Left lung (tissue), 10 donors: ENCODE measurements around the gene MAP3K4. TPM values are rescaled to one million over a fixed set of nuclear protein-coding genes. Genes with fewer than 3 reads are reported as not detected.

Source experiments
- ATAC-seq: fragments of 200-7000 bp; cut with Tn5 transposase; one replicate; pipeline ENCODE4 v1.9.1; 2020; ENCODE audit warnings: moderate library complexity
- DNase-seq, 4 donors: peaks; one replicate each; pipeline ENCODE4 v3.0.0-alpha.2; 2013 to 2020
- H3K27ac ChIP-seq, 2 donors: fragments of 200-600 bp; sonication (generic) in 1 of 2; one replicate each; pipeline versions ENCODE4 v1.5.0 to v1.8.0; 2020 to 2021
- H3K27me3 ChIP-seq, 2 donors: fragments of 200-600 bp; sonication (generic) in 1 of 2; one replicate each; pipeline versions ENCODE4 v1.5.0 to v1.8.0; 2020 to 2021
- H3K36me3 ChIP-seq, 2 donors: fragments of 200-600 bp; sonication (generic) in 1 of 2; one replicate each; pipeline versions ENCODE4 v1.5.0 to v1.8.0; 2020 to 2021
- H3K4me1 ChIP-seq, 2 donors: fragments of 200-600 bp; one replicate each; pipeline ENCODE4 v1.8.0; 2021
- H3K4me3 ChIP-seq, 2 donors: fragments of 200-600 bp; sonication (generic) in 1 of 2; one replicate each; pipeline versions ENCODE4 v1.5.0 to v1.8.0; 2020 to 2021; ENCODE audit warnings: mild to moderate bottlenecking in 1 of 2
- H3K9me3 ChIP-seq, 2 donors: fragments of 200-600 bp; sonication (generic) in 1 of 2; one replicate each; pipeline versions ENCODE4 v1.5.0 to v1.8.0; 2020 to 2021
- intact Hi-C, 2 donors: fragments of 100-400 bp; cut with DNase I; formaldehyde crosslinking; loops; one replicate each; pipeline versions ENCODE4 v1.11.2 to v1.14.2; 2022
- polyA plus RNA-seq, 6 donors: library from polyadenylated mRNA; unstranded; fragments of 120-200 nt; gene quantifications; one replicate each; pipeline ENCODE4 v1.2.1, GENCODE V29; 2013; ENCODE audit not compliant: insufficient read length in 6 of 6
- total RNA-seq, 2 donors: library from RNA; stranded (reverse); fragmentation: NEBNext Ultra II Directional; extraction: Animal tissue kit (Norgen Biotek cat#: 25700); gene quantifications; one replicate each; pipeline ENCODE4 v1.2.1, GENCODE V29; 2021
- TF ChIP-seq, protein P1 (sequence below), 2 donors: fragments of 200-600 bp; sonication (generic) in 1 of 2; IDR thresholded peaks; one replicate each; pipeline versions ENCODE4 v1.5.0 to v1.8.0; 2021; ENCODE audit warnings: antibody characterized with exemption in 2 of 2
- donor health status: DM: no; HTN: yes; CAD: no.
- donor health status: DM: no; HTN: no; CAD: no.

The MAP3K4 gene
- total and polyA plus RNA-seq, 8 donors: 35.6 to 51.8 (median 45.8) TPM

DNA sequence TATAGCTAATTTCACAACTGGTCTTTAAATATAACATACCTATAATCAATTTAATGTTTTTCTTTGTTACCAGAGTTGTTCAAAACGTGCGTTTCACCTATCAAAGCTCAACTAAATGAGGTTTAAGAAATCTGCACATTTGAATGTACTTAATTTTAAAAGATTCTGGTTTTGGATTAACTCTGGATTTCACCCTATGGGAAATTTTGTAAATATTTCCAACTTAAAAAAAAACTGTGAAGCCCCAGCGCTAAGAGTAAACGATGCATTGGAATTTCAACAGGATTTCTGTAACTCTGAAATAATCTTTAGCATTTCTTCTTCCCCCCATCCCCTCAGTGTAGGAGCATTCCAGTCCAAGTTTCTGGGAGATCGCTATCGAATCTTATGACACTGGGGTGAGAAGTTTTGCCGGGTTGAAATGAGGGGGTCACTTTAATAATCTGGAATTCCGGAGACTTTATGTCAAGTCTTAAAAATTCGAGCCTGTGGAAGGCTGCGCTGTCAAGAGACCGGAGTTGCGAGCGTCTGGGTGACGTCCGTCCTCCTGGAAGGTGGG is 643 bp upstream of the MAP3K4 start:
- DNase-seq (no peak), ATAC-seq (no peak)
- intact Hi-C loops: no loop called here
- no peaks in the 10 kb centered on the region for H3K9me3 ChIP-seq
- peaks cover 3 to 28% of the 10 kb centered on the region in 2 donors for H3K4me1 ChIP-seq
- no peaks in the 10 kb centered on the region for H3K27me3 ChIP-seq
- TF ChIP-seq, protein P1, sequence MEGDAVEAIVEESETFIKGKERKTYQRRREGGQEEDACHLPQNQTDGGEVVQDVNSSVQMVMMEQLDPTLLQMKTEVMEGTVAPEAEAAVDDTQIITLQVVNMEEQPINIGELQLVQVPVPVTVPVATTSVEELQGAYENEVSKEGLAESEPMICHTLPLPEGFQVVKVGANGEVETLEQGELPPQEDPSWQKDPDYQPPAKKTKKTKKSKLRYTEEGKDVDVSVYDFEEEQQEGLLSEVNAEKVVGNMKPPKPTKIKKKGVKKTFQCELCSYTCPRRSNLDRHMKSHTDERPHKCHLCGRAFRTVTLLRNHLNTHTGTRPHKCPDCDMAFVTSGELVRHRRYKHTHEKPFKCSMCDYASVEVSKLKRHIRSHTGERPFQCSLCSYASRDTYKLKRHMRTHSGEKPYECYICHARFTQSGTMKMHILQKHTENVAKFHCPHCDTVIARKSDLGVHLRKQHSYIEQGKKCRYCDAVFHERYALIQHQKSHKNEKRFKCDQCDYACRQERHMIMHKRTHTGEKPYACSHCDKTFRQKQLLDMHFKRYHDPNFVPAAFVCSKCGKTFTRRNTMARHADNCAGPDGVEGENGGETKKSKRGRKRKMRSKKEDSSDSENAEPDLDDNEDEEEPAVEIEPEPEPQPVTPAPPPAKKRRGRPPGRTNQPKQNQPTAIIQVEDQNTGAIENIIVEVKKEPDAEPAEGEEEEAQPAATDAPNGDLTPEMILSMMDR (IDR thresholded peaks at IDR 0.05): no peak
- H3K27ac ChIP-seq: peak overlapping the region; percentile 91 to 96
- peak overlapping the region; percentile 88 to 97 for H3K4me3 ChIP-seq
- no peaks in the 10 kb centered on the region for H3K36me3 ChIP-seq

DNA sequence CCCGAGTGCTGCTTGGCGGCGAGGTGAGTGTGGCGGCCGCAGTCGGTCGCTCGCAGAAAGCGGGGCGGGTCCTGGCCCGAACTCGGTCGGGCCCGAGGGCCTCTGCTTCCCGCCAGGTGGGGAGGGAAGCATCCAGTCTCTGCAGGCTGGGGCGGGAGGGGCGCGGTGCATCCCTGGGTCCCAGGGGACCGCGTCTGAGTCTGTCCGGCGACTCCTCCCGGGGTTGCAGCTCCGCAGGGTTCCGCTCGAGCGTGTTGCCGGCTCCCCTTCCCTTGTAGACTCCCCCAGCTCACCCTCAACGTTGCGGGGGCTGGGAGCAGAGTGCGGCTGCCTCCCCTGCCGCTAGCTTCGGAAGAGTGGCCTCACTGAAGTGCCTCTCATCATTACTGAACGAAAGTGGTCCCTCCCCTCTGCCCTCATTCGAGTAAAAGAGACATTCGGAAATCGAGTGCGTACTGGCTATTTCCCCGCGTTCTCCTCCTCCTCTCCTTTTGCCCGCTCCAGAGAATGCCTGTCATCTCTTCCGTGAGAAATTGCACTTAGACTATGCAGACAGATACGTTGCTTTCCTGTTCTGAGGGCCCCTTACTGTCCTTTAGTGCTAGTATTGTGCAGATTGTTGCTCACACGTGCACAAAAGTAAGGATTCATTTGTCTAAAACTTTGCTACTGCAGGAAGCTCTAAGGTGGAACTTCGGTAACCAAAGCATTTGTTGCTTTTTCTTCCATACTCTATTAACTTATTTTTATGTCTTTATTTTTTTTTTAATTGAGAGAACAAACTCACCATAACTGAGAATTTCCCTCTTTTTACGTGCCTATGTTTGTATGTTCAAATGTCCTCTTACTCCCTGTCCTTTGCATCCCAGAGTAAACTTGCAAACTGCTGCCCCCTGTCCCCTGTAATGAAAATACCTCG is 751 bp downstream of the MAP3K4 start:
- intact Hi-C loops: no loop called here
- no peaks in the 10 kb centered on the region for H3K27me3 ChIP-seq
- peaks cover 3 to 39% of the 10 kb centered on the region in 2 donors for H3K4me1 ChIP-seq
- H3K4me3 ChIP-seq: peak overlapping the region; percentile 88 to 97
- peak in 3 of 4 donors; percentile 44 to 77 (median 48) for DNase-seq
- no peaks in the 10 kb centered on the region for H3K9me3 ChIP-seq
- H3K36me3 ChIP-seq: no peaks in the 10 kb centered on the region
- peak; percentile 67 for ATAC-seq
- H3K27ac ChIP-seq: peak overlapping the region; percentile 91 to 96
- TF ChIP-seq, protein P1 (IDR thresholded peaks at IDR 0.05): peak in 1 of 2 donors; percentile 44

DNA sequence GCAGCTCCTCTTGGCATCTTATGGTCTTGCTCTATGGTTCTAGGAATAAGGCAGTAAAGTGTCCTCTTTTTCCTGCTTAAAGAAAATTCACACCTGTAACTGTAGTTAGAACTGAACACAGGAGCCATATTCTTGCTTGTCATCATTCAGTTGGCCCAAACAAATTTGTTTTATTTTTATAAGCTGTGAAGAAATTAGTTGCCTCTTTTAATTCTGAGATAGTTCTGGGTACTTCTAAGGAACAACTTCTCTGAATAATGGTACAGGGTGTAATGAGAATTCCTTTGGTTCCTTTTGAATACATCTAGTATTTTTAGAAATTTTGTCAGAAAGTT is 1.4 kb downstream of the MAP3K4 start:
- DNase-seq (no peak), ATAC-seq (no peak)
- Histone ChIP-seq H3K27ac (no peak overlapping the region), H3K4me1 (peaks cover 3 to 39% of the 10 kb centered on the region in 2 donors), H3K9me3 (no peaks in the 10 kb centered on the region), H3K36me3 (no peaks in the 10 kb centered on the region), H3K27me3 (no peaks in the 10 kb centered on the region), H3K4me3 (peak overlapping the region; percentile 88 to 97)
- intact Hi-C loops: no loop called here
- TF ChIP-seq, protein P1 (IDR thresholded peaks at IDR 0.05): no peak

DNA sequence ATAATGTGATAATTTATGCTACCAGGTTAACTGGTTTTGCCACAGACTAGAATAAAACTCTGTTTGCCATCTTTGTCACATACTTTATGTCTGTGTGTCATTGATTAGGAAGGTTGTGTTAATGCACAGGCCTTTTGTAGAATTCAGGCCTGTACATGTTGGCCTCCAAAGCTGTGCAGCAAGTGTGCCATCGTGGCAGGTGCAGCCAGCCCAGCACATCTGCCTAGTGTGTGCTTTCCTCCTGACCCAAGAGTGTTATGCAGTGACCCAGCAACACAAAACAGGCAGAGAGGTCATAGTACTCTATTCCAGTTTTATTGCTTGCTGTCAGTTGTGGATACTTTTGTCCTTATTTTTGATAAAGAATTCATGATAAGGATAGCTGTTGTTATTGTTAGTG is 3.7 kb downstream of the MAP3K4 start:
- intact Hi-C loops: no loop called here
- no peaks in the 10 kb centered on the region for H3K9me3 ChIP-seq

More for the DNA sequence above, 3.7 kb downstream of the MAP3K4 start:
- ATAC-seq (no peak), DNase-seq (no peak)
- no peak overlapping the region for H3K4me3 ChIP-seq
- no peak overlapping the region for H3K27ac ChIP-seq
- H3K27me3 ChIP-seq: no peaks in the 10 kb centered on the region
- peaks cover 3 to 39% of the 10 kb centered on the region in 2 donors for H3K4me1 ChIP-seq
- H3K36me3 ChIP-seq: no peaks in the 10 kb centered on the region
- TF ChIP-seq, protein P1 (IDR thresholded peaks at IDR 0.05): no peak
